DND-41 (cell line): ENCODE results near the gene SYNE1.

Experiments
- CTCF ChIP-seq: IDR thresholded peaks from 2 replicates; pipeline ENCODE4 v1.5.1; 2012; ENCODE audit warnings: borderline replicate concordance, low read length, moderate library complexity, mild to moderate bottlenecking; ENCODE audit not compliant: poor library complexity, severe bottlenecking; ENCODE audit errors: extremely low read depth
- EZH2 ChIP-seq: IDR thresholded peaks from 3 replicates; pipeline ENCODE4 v1.6.1; 2012; ENCODE audit warnings: borderline replicate concordance, low read depth, mild to moderate bottlenecking, moderate library complexity, low read length, inconsistent platforms; ENCODE audit not compliant: severe bottlenecking

- TF ChIP-seq CTCF (no peak), EZH2 (no peak)
Observed at GRCh38 chr6:152499931-152500330, 137.2 kb downstream of the SYNE1 start.
